ENCODE measurements around the gene WFDC6. TPM values are rescaled to one million over a fixed set of nuclear protein-coding genes. Genes with fewer than 3 reads are reported as not detected.

The WFDC6 gene
- polyA plus RNA-seq, 1 donor (not counting 4 experiments of a cell fraction or from before 2014, with no cell fraction given), result not detected

- no peaks in the 10 kb centered on the region for H3K36me3 ChIP-seq (ENCODE audit: control insufficient read depth in 2 of 2, extremely low read depth in 1 of 2, insufficient read depth in 2 of 2, low read length in 2 of 2)
- H4K20me1 ChIP-seq (ENCODE audit: control insufficient read depth, extremely low read depth, insufficient read depth, low read length), result no peaks in the 10 kb centered on the region
- H3K79me2 ChIP-seq (ENCODE audit: control insufficient read depth, insufficient read depth, low read length), result no peaks in the 10 kb centered on the region
- peaks cover 5% of the 10 kb centered on the region for H3K27me3 ChIP-seq (ENCODE audit: control insufficient read depth, extremely low read depth, insufficient read depth, low read length)
- no peak overlapping the region for H3K4me2 ChIP-seq (ENCODE audit: control insufficient read depth, extremely low read depth, insufficient read depth, low read depth, low read length)
- no peak overlapping the region for H3K9ac ChIP-seq (ENCODE audit: control insufficient read depth, extremely low read depth, insufficient read depth, low read length)
- H3K4me1 ChIP-seq (ENCODE audit: control insufficient read depth, extremely low read depth, insufficient read depth, low read length), result no peaks in the 10 kb centered on the region
- no peaks in the 10 kb centered on the region for H3K9me3 ChIP-seq (ENCODE audit: control insufficient read depth, low read depth, low read length)
- H2AFZ ChIP-seq (ENCODE audit: control insufficient read depth, low read length), result no peak overlapping the region
- no peak for DNase-seq (ENCODE audit: low read depth, low spot score)
- TF ChIP-seq CTCF (optimal IDR thresholded peaks at IDR 0.05 in 1 of 3, IDR thresholded peaks at IDR 0.05 in 1 of 3, conservative IDR thresholded peaks at IDR 0.05 in 1 of 3; ENCODE audit: extremely low read depth in 1 of 3, insufficient read depth in 2 of 3, low read length in 3 of 3) (no peak), EZH2 (IDR thresholded peaks at IDR 0.05; ENCODE audit: low read length) (no peak)
- H3K4me3 ChIP-seq (ENCODE audit: control insufficient read depth in 2 of 3, extremely low read depth in 1 of 3, insufficient read depth in 2 of 3, low read depth in 1 of 3, low read length in 3 of 3), result no peak overlapping the region
- dilution Hi-C loops (cut with MboI; ENCODE audit: extremely low pct_ligation_motif_present, low sequenced_read_pairs), result no loop called here
- no peak for FAIRE-seq
- H3K27ac ChIP-seq (ENCODE audit: control insufficient read depth, insufficient read depth, low read length), result no peak overlapping the region
- no peaks in the 10 kb centered on the region for H3K9me1 ChIP-seq (ENCODE audit: control insufficient read depth, extremely low read depth, insufficient read depth, low read length)
Measured at GRCh38 chr20:45552456-45552855, 13.2 kb upstream of the WFDC6 start.

GRCh38 chr20:45550765-45551164 lies 11.5 kb upstream of the WFDC6 start:
- Histone ChIP-seq H3K9me3 (ENCODE audit: control insufficient read depth, low read depth, low read length) (no peaks in the 10 kb centered on the region), H4K20me1 (ENCODE audit: control insufficient read depth, extremely low read depth, insufficient read depth, low read length) (no peaks in the 10 kb centered on the region), H3K36me3 (ENCODE audit: control insufficient read depth in 2 of 2, extremely low read depth in 1 of 2, insufficient read depth in 2 of 2, low read length in 2 of 2) (no peaks in the 10 kb centered on the region), H3K9me1 (ENCODE audit: control insufficient read depth, extremely low read depth, insufficient read depth, low read length) (no peaks in the 10 kb centered on the region), H3K4me1 (ENCODE audit: control insufficient read depth, extremely low read depth, insufficient read depth, low read length) (no peaks in the 10 kb centered on the region), H2AFZ (ENCODE audit: control insufficient read depth, low read length) (no peak overlapping the region), H3K27ac (ENCODE audit: control insufficient read depth, insufficient read depth, low read length) (no peak overlapping the region), H3K27me3 (ENCODE audit: control insufficient read depth, extremely low read depth, insufficient read depth, low read length) (peaks cover 12% of the 10 kb centered on the region), H3K9ac (ENCODE audit: control insufficient read depth, extremely low read depth, insufficient read depth, low read length) (no peak overlapping the region), H3K4me2 (ENCODE audit: control insufficient read depth, extremely low read depth, insufficient read depth, low read depth, low read length) (no peak overlapping the region), H3K79me2 (ENCODE audit: control insufficient read depth, insufficient read depth, low read length) (no peaks in the 10 kb centered on the region), H3K4me3 (ENCODE audit: control insufficient read depth in 2 of 3, extremely low read depth in 1 of 3, insufficient read depth in 2 of 3, low read depth in 1 of 3, low read length in 3 of 3) (no peak overlapping the region)
- no peak for FAIRE-seq
- dilution Hi-C loops (cut with MboI; ENCODE audit: extremely low pct_ligation_motif_present, low sequenced_read_pairs), result no loop called here
- TF ChIP-seq CTCF (optimal IDR thresholded peaks at IDR 0.05 in 1 of 3, IDR thresholded peaks at IDR 0.05 in 1 of 3, conservative IDR thresholded peaks at IDR 0.05 in 1 of 3; ENCODE audit: extremely low read depth in 1 of 3, insufficient read depth in 2 of 3, low read length in 3 of 3) (no peak), EZH2 (IDR thresholded peaks at IDR 0.05; ENCODE audit: low read length) (no peak)
- no peak for DNase-seq (ENCODE audit: low read depth, low spot score)

Measured in keratinocyte (primary cell).